B cell (primary cell): ENCODE results near the gene WWC1. TPM values are rescaled to one million over a fixed set of nuclear protein-coding genes. Genes with fewer than 3 reads are reported as not detected.

Experiments
- ATAC-seq: fragments of 200-7000 bp; cut with Tn5 transposase; one replicate; pipeline ENCODE4 v1.10.0; 2021; ENCODE audit warnings: low read depth, mild to moderate bottlenecking, moderate number of reproducible peaks, moderate library complexity
- CTCF ChIA-PET: fragments of 350-600 bp; sonication (Branson Sonifier 250); formaldehyde crosslinking; loops from one replicate; lab custom pipeline; 2021; ENCODE audit warnings: antibody characterized with exemption, inconsistent platforms; lab: Charles Lee
- POLR2A ChIA-PET: fragments of 350-600 bp; sonication (Branson Sonifier 250); formaldehyde crosslinking; loops from one replicate; lab custom pipeline; 2021; ENCODE audit warnings: antibody characterized with exemption; lab: Charles Lee
- DNase-seq: peaks from one replicate; pipeline ENCODE4 v3.0.0; 2013
- H2AFZ ChIP-seq: 2 replicates; pipeline ENCODE4 v1.6.1; 2012; ENCODE audit warnings: mild to moderate bottlenecking, low read depth, low read length; ENCODE audit not compliant: insufficient read depth, poor library complexity, severe bottlenecking
- H3K27ac ChIP-seq, 2 donors: 1 replicate in 1 of 2; 2 replicates in 1 of 2; pipeline ENCODE4 v1.5.1; 2012 to 2013; ENCODE audit warnings: low read length in 2 of 2, mild to moderate bottlenecking in 2 of 2, moderate library complexity in 1 of 2
- H3K27me3 ChIP-seq, 4 experiments: fragments of 200-600 bp in 1 of 4; sonication (generic) in 1 of 4; replicated peaks in 1 of 4; 1 replicate in 2 of 4; 2 replicates in 2 of 4; pipeline versions ENCODE4 v1.6.1 to v1.7.0; 2013 to 2016; ENCODE audit warnings: low read length in 3 of 4, mild to moderate bottlenecking in 2 of 4, mixed read lengths in 1 of 4, moderate library complexity in 1 of 4; ENCODE audit not compliant: insufficient read depth in 4 of 4, control insufficient read depth in 3 of 4; ENCODE audit errors: control extremely low read depth in 1 of 4
- H3K36me3 ChIP-seq, 2 experiments: replicated peaks in 1 of 2; 1 replicate in 1 of 2; 2 replicates in 1 of 2; pipeline versions ENCODE4 v1.6.1 to v1.7.1; 2013; ENCODE audit warnings: low read length in 1 of 2; ENCODE audit not compliant: insufficient read depth in 2 of 2, control insufficient read depth in 1 of 2; ENCODE audit errors: control extremely low read depth in 1 of 2, extremely low read depth in 1 of 2
- H3K4me1 ChIP-seq, 2 donors: fragments of 200-600 bp in 1 of 2; sonication (generic) in 1 of 2; 1 replicate in 1 of 2; 2 replicates in 1 of 2; pipeline versions ENCODE4 v1.5.1 to v1.6.1; 2013 to 2017; ENCODE audit warnings: low read length in 2 of 2; ENCODE audit not compliant: control insufficient read depth in 2 of 2, insufficient read depth in 2 of 2
- H3K4me2 ChIP-seq: replicated peaks from 2 replicates; pipeline ENCODE3; 2012; ENCODE audit warnings: mild to moderate bottlenecking, low read depth, low read length; ENCODE audit not compliant: poor library complexity, severe bottlenecking
- H3K4me3 ChIP-seq, 5 experiments: fragments of 200-600 bp in 1 of 5; sonication (generic) in 1 of 5; 1 replicate in 3 of 5; 2 replicates in 2 of 5; pipeline versions ENCODE4 v1.5.1 to v1.7.0; 2011 to 2016; ENCODE audit warnings: low read length in 4 of 5, mild to moderate bottlenecking in 4 of 5, low read depth in 2 of 5, control low read depth in 1 of 5, moderate library complexity in 1 of 5; ENCODE audit not compliant: insufficient read depth in 1 of 5; ENCODE audit errors: control extremely low read depth in 1 of 5, extremely low read depth in 1 of 5
- H3K79me2 ChIP-seq: fragments of 200-600 bp; sonication (generic); one replicate; pipeline ENCODE4 v1.6.0; 2016; ENCODE audit warnings: low read length; ENCODE audit not compliant: control insufficient read depth, insufficient read depth
- H3K9ac ChIP-seq: fragments of 200-600 bp; sonication (generic); 2 replicates; pipeline ENCODE4 v1.6.1; 2017; ENCODE audit warnings: mild to moderate bottlenecking, low read length, moderate library complexity
- H3K9me3 ChIP-seq, 3 donors: one replicate each; pipeline versions ENCODE4 v1.6.1 to v1.7.1; 2013; ENCODE audit warnings: low read length in 2 of 3; ENCODE audit not compliant: control insufficient read depth in 2 of 3, insufficient read depth in 1 of 3; ENCODE audit errors: control extremely low read depth in 1 of 3
- H4K20me1 ChIP-seq: 2 replicates; pipeline ENCODE4 v1.6.0; 2012; ENCODE audit warnings: mild to moderate bottlenecking, low read length; ENCODE audit not compliant: insufficient read depth, control insufficient read depth, poor library complexity, severe bottlenecking
- H3K27ac Mint-ChIP-seq: one replicate; pipeline ENCODE4 v1.8.0; 2021; ENCODE audit warnings: mixed read lengths
- H3K27me3 Mint-ChIP-seq: one replicate; pipeline ENCODE4 v1.8.0; 2021; ENCODE audit warnings: mixed read lengths
- H3K4me1 Mint-ChIP-seq: one replicate; pipeline ENCODE4 v1.8.0; 2021; ENCODE audit warnings: mixed read lengths
- H3K4me3 Mint-ChIP-seq: one replicate; pipeline ENCODE4 v1.8.0; 2021; ENCODE audit warnings: mixed read lengths
- H3K9me3 Mint-ChIP-seq: one replicate; pipeline ENCODE4 v1.8.0; 2022; ENCODE audit warnings: mixed read lengths; ENCODE audit not compliant: insufficient read depth
- CTCF ChIP-seq: fragments of 200-600 bp; IDR thresholded peaks from one replicate; pipeline ENCODE4 v1.8.0; 2022; ENCODE audit warnings: antibody characterized with exemption, mild to moderate bottlenecking
- EZH2 ChIP-seq: IDR thresholded peaks from 2 replicates; pipeline ENCODE4 v1.6.1; 2012; ENCODE audit warnings: borderline replicate concordance, low read depth, mild to moderate bottlenecking, moderate library complexity, low read length; ENCODE audit not compliant: insufficient read depth, poor library complexity, severe bottlenecking
- WGBS: methylation state at CpG from one replicate; pipeline ENCODE4 v1.1.5; 2013; ENCODE audit warnings: missing lambda C conversion rate; ENCODE audit not compliant: insufficient coverage; 5-methylcytosine and 5-hydroxymethylcytosine counted together
- intact Hi-C: fragments of 100-400 bp; cut with micrococcal nuclease; formaldehyde crosslinking; loops from one replicate; pipeline ENCODE4 v1.10.0; 2022
- polyA plus RNA-seq: library from polyadenylated mRNA; depleted of rRNA; stranded (reverse); fragments of >200 nt; gene quantifications from 2 replicates; pipeline ENCODE4 v1.2.3, GENCODE V29; 2012
- total RNA-seq, 2 donors: library from RNA; stranded (reverse); fragments of 120-200 nt in 1 of 2; gene quantifications; 1 replicate in 1 of 2; 2 replicates in 1 of 2; pipeline versions ENCODE4 v1.2.3 to v1.2.4, GENCODE V29; 2013 to 2022

The WWC1 gene
- total and polyA plus RNA-seq, 2 donors (not counting 1 experiment from before 2014, with no cell fraction given), result 1.5 to 2.0 TPM

GRCh38 chr5:168423478-168423877, 132.0 kb downstream of the WWC1 start:
- WGBS, result 95% methylated on average over 9 of the region's 9 CpGs
- ATAC-seq, result no peak
- Histone ChIP-seq H4K20me1 (no peaks in the 10 kb centered on the region), H3K4me1 (no peaks in the 10 kb centered on the region), H3K79me2 (no peaks in the 10 kb centered on the region), H3K9me3 (peaks cover 0 to 4% (median 0%) of the 10 kb centered on the region in 3 donors), H3K27ac (no peak overlapping the region), H2AFZ (no peak overlapping the region), H3K27me3 (no peaks in the 10 kb centered on the region), H3K4me3 (no peak overlapping the region), H3K9ac (no peak overlapping the region), H3K4me2 (no peak overlapping the region), H3K36me3 (no peaks in the 10 kb centered on the region)
- no peaks in the 10 kb centered on the region for H3K4me1 Mint-ChIP-seq
- CTCF ChIA-PET, result interaction anchor here (1.1 kb wide), 1 partner anchor 16 kb away, joined by 3 read pairs; no protein-coding TSS in a partner anchor
- POLR2A ChIA-PET, result no interaction called here
- intact Hi-C loops, result no loop called here
- no peaks in the 10 kb centered on the region for H3K27me3 Mint-ChIP-seq
- H3K9me3 Mint-ChIP-seq, result no peaks in the 10 kb centered on the region
- no peak for TF ChIP-seq EZH2
- no peak for TF ChIP-seq CTCF
- H3K4me3 Mint-ChIP-seq, result no peak overlapping the region
- DNase-seq, result no peak
- H3K27ac Mint-ChIP-seq, result no peak overlapping the region

GRCh38 chr5:168423971-168424370, 132.5 kb downstream of the WWC1 start:
- Histone ChIP-seq H3K36me3 (no peaks in the 10 kb centered on the region), H3K4me2 (no peak overlapping the region), H3K79me2 (no peaks in the 10 kb centered on the region), H2AFZ (no peak overlapping the region), H3K9ac (no peak overlapping the region), H3K27me3 (no peaks in the 10 kb centered on the region), H3K4me3 (no peak overlapping the region), H3K4me1 (no peaks in the 10 kb centered on the region), H3K27ac (no peak overlapping the region), H3K9me3 (peaks cover 0 to 4% (median 0%) of the 10 kb centered on the region in 3 donors), H4K20me1 (no peaks in the 10 kb centered on the region)
- Mint-ChIP-seq H3K4me3 (no peak overlapping the region), H3K27me3 (no peaks in the 10 kb centered on the region), H3K27ac (no peak overlapping the region), H3K4me1 (no peaks in the 10 kb centered on the region), H3K9me3 (no peaks in the 10 kb centered on the region)
- DNase-seq (no peak), ATAC-seq (no peak)
- TF ChIP-seq EZH2, result no peak
- TF ChIP-seq CTCF, result no peak
- CTCF ChIA-PET, result interaction anchor here (1.1 kb wide), 1 partner anchor 17 kb away, joined by 3 read pairs; no protein-coding TSS in a partner anchor
- WGBS, result 96% methylated on average over 4 of the region's 4 CpGs
- POLR2A ChIA-PET, result no interaction called here
- intact Hi-C loops, result no loop called here
